ENCODE results near the gene LMX1A.

Gene LMX1A

GRCh38 chr1:165216254-165216653 lies 140.3 kb downstream of the LMX1A start:
- no peak overlapping the region for H3K4me3 ChIP-seq (ENCODE audit: low read depth, low read length)
- no peak overlapping the region for H3K27ac ChIP-seq (ENCODE audit: extremely low read depth, low read depth, low read length)
- CTCF ChIA-PET, result no interaction called here
- no peaks in the 10 kb centered on the region for H3K36me3 ChIP-seq (ENCODE audit: control insufficient read depth in 2 of 2, insufficient read depth in 1 of 2, low read length in 2 of 2)
- no peak for TF ChIP-seq ZNF274 (IDR thresholded peaks at IDR 0.05; ENCODE audit: low read length)
- TF ChIP-seq ZNF274 (tag by site-specific recombination; IDR thresholded peaks at IDR 0.05; ENCODE audit: borderline replicate concordance), result no peak
- TF ChIP-seq ZNF555 (tag by site-specific recombination; conservative IDR thresholded peaks at IDR 0.05), result no peak
- H3K9me3 ChIP-seq (ENCODE audit: control insufficient read depth, insufficient read depth, low read depth, low read length), result no peaks in the 10 kb centered on the region
- POLR2A ChIA-PET, result no interaction called here
- no peaks in the 10 kb centered on the region for H3K4me1 ChIP-seq (ENCODE audit: control insufficient read depth, insufficient read depth, low read length)

GRCh38 chr1:165215676-165216075 lies 140.8 kb downstream of the LMX1A start:
- TF ChIP-seq ZFP69B (tag by site-specific recombination; IDR thresholded peaks at IDR 0.05), result no peak
- no peak for TF ChIP-seq ZSCAN16 (tag by site-specific recombination; IDR thresholded peaks at IDR 0.05)
- TF ChIP-seq TSHZ1 (tag by site-specific recombination; IDR thresholded peaks at IDR 0.05; ENCODE audit: borderline replicate concordance), result no peak
- no peak for TF ChIP-seq ZNF624 (tag by site-specific recombination; IDR thresholded peaks at IDR 0.05)
- no peak for TF ChIP-seq ZNF473 (tag by site-specific recombination; IDR thresholded peaks at IDR 0.05)
- no peak for TF ChIP-seq GFI1B (tag by site-specific recombination; IDR thresholded peaks at IDR 0.05)
- TF ChIP-seq ZNF544 (tag by site-specific recombination; IDR thresholded peaks at IDR 0.05), result no peak
- TF ChIP-seq REST (tag by site-specific recombination; IDR thresholded peaks at IDR 0.05), result no peak
- no peak for TF ChIP-seq ZNF426 (tag by site-specific recombination; IDR thresholded peaks at IDR 0.05)
- no peak for TF ChIP-seq GLI4 (tag by site-specific recombination; IDR thresholded peaks at IDR 0.05)
- Histone ChIP-seq H3K27ac (ENCODE audit: extremely low read depth, low read depth, low read length) (no peak overlapping the region), H3K4me1 (ENCODE audit: control insufficient read depth, insufficient read depth, low read length) (no peaks in the 10 kb centered on the region), H3K9me3 (ENCODE audit: control insufficient read depth, insufficient read depth, low read depth, low read length) (no peaks in the 10 kb centered on the region), H3K36me3 (ENCODE audit: control insufficient read depth in 2 of 2, insufficient read depth in 1 of 2, low read length in 2 of 2) (no peaks in the 10 kb centered on the region), H3K4me3 (ENCODE audit: low read depth, low read length) (no peak overlapping the region)
- CTCF ChIA-PET, result no interaction called here
- POLR2A ChIA-PET, result no interaction called here

GRCh38 chr1:165212229-165212628 lies 144.3 kb downstream of the LMX1A start:
- Histone ChIP-seq H3K9me3 (ENCODE audit: control insufficient read depth, insufficient read depth, low read depth, low read length) (no peaks in the 10 kb centered on the region), H3K4me1 (ENCODE audit: control insufficient read depth, insufficient read depth, low read length) (no peaks in the 10 kb centered on the region), H3K27ac (ENCODE audit: extremely low read depth, low read depth, low read length) (no peak overlapping the region), H3K4me3 (ENCODE audit: low read depth, low read length) (no peak overlapping the region), H3K36me3 (ENCODE audit: control insufficient read depth in 2 of 2, insufficient read depth in 1 of 2, low read length in 2 of 2) (no peaks in the 10 kb centered on the region)
- CTCF ChIA-PET, result no interaction called here
- POLR2A ChIA-PET, result no interaction called here
- TF ChIP-seq ZNF426 (tag by site-specific recombination; IDR thresholded peaks at IDR 0.05) (no peak), ZNF791 (tag by site-specific recombination; IDR thresholded peaks at IDR 0.05) (no peak), ZNF621 (tag by site-specific recombination; IDR thresholded peaks at IDR 0.05) (no peak)

All from HEK293 (cell line).